Left lobe of liver (tissue), 2 donors: Measurements from ENCODE around the gene CDRT15. TPM values are rescaled to one million over a fixed set of nuclear protein-coding genes. Genes with fewer than 3 reads are reported as not detected.
"Not testable (repeated sequence)": the region's sequence is repeated elsewhere in the genome, so short reads cannot be mapped to it uniquely, and the experiment has no call there.

Source experiments
- ATAC-seq: fragments of 200-7000 bp; cut with Tn5 transposase; one replicate; pipeline ENCODE4 v1.9.1; 2020; ENCODE audit warnings: mild to moderate bottlenecking, moderate library complexity
- DNase-seq: peaks from one replicate; pipeline ENCODE4 v3.0.0-alpha.2; 2020; ENCODE audit warnings: low spot score
- total RNA-seq: library from RNA; stranded (reverse); gene quantifications from one replicate; pipeline ENCODE4 v1.2.1, GENCODE V29; 2021
- donor health status: DM: no; HTN: no; CAD: no; lungs with moderate emphysema.
- donor health status: DM: no; HTN: yes; CAD: no.

CDRT15 gene
- total RNA-seq, 1 donor from 2014 or later: not detected

DNA sequence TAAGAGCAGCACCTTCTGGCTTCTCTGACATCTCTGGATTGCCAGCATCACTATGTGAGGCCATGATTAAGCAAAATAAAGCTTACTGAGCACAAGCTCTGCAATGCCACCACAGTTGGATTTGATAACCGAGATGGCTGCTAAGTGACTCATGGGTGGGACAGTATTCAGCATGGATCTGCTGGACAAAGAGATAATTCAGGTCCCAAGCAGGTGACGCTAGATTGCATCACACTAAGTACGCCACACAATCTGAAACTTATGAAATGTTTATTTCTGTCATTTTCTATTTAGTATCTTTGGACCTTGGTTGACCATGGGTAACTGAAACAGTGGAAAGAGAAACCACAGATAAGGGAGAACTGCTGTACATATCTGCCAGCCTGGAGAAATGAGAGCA lies 27.4 kb downstream of the CDRT15 start:
- peak; percentile 42 for ATAC-seq
- DNase-seq: peak; percentile 53

DNA sequence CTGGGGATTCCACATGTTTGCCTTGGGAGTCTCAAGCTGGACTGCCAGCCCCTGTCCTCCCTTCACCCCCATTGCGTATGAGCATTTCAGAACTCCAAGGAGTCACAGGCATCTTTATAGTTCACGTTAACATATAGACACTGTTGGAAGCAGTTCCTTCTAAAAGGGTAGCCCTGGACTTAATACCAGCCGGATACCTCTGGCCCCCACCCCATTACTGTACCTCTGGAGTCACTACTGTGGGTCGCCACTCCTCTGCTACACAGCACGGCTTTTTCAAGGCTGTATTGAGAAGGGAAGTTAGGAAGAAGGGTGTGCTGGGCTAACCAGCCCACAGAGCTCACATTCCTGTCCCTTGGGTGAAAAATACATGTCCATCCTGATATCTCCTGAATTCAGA lies 28.9 kb downstream of the CDRT15 start:
- DNase-seq (no peak), ATAC-seq (no peak)

DNA sequence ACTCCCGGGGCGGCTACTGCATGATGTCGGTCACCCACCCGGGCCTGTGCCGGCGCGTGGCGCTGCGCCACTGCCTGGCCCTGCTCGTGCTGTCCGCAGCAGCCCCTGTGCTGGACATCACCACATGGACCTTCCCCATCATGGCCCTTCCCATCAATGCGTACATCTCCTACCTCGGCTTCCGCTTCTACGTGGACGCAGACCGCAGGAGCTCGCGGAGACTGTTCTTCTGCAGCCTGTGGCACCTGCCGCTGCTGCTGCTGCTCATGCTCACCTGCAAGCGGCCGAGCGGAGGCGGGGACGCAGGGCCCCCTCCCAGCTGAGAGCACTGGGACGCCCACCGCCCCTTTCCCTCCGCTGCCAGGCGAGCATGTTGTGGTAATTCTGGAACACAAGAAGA lies 29.8 kb downstream of the CDRT15 start:
- ATAC-seq (no peak), DNase-seq (no peak)

DNA sequence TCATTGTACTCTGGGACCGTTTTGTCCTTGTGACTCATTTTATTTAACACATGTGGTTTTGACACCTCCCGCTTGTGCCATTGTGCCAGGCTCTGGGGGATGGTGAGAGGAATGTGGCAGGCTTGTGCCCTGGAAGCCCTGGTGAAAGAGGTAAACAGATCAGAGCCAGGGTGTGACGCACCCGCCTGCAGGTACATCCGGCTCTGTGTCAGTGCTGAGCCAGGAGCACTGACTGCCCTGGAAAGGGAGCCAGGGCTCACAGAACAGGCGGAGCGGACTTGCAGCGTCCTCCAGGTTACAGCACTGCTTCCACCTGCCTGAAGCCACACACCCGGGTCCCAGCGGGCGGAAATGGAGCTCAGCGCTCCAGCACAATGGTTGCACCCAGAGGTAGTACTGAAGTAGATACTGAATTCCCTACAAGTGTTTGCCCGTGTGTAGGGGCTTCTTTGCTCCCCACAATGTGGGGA lies 30.6 kb downstream of the CDRT15 start:
- DNase-seq (peak; percentile 97), ATAC-seq (peak; percentile 92)

DNA sequence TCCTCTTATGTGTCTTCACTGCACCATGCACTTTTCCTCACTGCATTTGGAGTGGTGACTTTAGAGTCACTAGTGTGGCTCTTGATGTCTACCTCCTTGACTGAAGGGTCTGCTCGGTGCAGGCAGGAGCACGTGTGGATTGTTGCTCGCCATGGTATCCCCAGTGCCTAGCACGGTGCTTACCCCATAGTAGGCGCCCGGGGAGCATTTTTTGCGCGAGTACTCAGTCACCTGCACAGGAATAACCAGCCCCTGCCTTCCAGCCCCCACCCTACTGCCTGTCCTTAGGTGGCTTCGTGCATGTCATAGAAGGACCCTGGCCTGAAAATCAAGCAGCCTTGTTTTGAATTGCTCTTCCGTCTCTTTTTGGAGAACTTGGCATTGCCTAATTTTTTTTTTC lies 31.3 kb downstream of the CDRT15 start:
- ATAC-seq (no peak), DNase-seq (no peak)

DNA sequence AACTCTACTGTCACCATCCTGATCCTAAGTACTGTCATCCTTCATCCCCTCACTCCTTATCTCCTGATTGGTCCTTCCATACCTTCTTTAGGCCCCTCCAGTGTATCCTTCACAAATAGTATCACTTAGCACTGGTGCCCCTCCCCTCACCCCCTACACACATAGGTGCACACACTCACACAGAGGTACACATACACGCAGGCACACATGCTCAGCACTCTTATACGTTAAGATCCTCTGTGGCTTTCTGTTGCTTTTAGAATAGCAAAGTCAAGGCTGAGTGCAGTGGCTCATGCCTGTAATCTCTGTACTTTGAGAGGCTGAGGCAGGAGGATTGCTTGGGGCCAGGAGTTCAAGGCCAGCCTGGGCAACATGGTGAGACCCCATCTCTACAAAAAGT lies 32.1 kb downstream of the CDRT15 start:
- no peak for DNase-seq
- no peak for ATAC-seq

DNA sequence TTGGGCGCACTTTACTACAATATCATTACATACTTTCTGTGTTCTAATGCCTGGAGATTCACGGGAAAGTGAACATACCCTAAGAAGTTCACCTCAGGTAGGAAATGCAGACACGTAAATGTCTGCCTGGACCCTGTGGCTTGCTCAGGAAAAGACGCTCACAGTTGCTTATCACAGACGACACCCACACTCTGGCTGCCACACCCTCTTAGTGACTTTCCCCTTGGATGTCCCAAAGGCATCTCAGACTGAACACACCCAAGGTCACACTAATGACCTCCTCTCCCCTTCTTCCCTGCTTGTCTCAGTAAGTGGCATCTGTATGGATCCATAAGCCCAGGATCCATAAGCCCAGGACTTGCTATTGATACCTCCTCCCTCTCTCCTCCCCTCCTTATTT lies 32.6 kb downstream of the CDRT15 start:
- DNase-seq (no peak), ATAC-seq (no peak)

DNA sequence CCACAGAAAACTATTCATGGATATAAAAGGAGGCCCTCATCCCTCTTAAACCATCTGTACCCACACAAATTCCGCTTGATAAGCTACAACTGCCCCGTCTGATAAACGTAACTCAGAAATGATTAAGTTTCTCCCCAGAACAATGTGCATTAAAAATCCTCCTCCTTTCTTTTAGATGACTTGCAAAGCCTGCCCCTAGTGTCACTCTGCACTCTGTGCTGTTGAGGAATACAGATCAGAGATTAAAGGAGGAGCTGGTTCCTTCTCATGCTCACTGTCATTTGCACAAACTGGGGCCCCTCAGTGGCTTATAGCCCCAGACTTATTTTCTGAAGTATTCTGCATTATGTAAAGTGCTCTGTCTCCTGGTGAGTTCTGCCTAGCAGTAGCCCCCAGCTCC lies 33.3 kb downstream of the CDRT15 start:
- no peak for ATAC-seq
- no peak for DNase-seq

DNA sequence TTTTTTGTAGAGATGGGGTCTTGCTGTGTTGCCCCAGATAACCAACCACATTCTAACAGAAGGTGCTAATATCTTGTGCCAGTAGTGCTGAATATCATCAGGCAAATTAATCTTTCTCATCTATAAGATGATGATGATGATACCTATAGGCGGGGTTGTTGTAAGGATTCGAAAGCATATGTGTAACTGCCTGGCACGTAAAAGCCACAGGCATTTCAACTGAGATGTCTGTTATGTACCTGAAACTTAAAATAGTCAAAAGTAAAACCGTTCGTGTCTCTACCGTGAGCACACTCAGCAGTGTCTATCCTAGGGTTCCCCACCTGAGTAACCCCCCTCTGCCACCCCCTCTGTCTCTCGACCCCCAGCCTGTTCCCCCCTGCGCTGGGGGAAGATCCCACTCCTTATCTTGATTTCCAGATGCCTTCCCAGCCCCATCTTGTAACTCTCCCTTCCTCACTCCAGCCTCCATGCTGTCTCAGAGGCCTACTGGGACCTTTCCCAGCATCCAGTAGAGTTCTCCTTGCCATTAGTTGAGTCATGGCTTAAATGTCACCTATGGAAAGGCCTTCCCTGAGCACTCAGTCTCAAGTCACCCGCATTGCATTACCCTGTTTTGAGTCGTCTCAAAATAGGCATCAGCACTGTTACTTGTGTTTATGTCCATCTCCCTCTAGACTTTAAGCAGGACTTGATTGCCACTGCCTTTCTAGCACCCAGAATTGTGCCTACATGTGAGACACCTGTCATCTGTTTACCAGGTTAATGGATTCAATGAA lies 34.1 kb downstream of the CDRT15 start:
- ATAC-seq (no peak), DNase-seq (no peak)

DNA sequence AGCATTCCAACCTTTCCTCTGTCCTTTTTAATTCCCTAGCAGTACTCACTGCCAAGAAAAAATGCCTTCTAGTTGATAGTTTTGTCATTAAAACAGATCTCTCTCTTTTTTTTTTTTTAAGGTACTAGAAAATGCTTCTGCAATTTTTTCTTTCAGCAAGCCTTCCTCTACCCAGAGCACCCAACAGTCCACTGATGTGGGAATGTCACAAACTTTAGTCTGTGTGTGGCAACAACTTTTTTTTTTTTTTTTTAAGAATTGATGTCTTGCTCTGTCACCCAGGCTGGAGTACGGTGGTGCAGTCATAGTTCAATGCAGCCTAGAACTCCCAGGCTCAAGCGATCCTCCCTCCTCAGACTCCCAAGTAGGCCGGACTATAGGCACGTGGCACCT lies 34.7 kb downstream of the CDRT15 start:
- DNase-seq (no peak), ATAC-seq (no peak)

DNA sequence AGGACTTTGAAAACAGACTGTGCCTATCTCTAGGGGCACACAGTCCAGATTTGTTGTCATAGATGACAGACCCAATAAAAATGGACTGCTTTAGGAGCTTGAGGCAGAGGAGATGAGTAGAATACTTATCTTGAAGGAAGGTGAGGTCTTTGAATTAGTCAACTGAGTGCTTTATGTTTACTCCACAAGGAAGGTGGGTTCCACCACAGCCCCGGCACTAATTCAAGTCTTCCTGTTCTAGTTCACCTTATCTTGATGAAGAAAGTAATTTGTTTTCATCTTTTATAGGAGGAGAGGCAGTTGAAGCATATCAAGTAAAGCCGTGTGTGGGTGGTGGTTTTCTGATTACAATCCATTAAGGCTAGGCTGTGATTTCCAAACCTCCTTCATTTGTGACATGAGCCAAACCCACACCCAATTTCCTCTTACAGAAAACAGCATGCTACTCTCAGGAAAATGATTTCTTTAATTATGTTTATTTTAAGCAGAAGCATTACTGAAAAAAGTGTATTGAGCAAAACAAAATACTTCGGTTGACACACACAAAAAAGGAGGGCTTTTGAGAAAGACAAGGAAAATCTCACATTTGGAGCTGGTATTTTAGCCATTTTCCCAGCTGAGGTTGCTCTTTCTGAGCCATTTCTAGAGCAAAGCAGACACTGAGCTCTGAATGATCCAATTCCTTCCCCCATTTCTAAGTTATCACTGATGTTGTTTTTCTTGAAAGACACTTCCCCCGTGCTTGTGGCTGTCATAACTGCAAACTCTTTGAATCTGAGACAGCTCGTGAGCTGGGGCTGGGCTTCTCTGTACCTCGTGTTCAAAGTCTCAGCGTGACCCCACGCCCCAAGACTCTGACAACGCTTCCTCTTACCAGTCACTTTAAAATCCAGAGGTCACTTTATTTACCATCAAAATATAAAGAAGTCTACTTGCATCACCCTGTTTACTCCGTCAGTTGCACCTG lies 35.4 kb downstream of the CDRT15 start:
- ATAC-seq (no peak), DNase-seq (no peak)

DNA sequence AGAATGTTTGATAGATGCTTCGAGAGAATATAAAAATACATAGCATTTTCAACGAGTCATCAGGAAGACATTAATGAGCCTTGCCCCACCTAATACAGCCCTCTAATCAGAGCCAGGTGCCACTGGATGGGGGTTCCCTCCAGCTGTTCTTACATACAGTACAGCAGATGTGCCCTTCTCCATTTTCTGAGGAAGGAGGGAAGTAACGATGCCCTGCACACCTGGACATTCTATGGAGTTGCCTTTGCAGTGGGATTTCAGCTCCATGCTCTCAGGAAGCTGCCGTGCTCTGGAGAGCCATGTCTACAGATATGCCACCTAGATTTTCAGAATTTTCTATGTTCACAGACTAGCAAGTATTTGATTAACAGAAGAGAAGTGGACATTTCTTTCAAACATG lies 36.3 kb downstream of the CDRT15 start:
- DNase-seq (no peak), ATAC-seq (no peak)

DNA sequence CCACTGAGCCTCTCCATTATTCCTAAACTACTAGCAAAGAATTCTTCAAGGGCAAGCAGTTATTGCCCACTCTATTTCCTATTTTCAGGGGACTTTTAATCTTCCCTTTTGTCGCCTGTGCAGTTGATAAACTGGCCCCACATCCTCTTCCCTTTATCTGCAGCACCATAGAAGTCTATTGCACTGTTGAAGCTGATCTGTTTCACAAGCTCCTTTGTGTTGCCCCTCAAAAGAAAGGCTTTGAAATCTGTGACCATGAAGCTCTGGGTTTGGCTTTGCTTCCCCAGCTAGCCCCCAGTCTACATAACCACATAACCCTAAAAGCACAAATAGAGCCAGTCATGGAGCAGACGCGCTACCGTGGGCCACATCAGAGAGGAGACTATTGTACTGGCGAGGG lies 37.1 kb downstream of the CDRT15 start:
- ATAC-seq: no peak
- no peak for DNase-seq

DNA sequence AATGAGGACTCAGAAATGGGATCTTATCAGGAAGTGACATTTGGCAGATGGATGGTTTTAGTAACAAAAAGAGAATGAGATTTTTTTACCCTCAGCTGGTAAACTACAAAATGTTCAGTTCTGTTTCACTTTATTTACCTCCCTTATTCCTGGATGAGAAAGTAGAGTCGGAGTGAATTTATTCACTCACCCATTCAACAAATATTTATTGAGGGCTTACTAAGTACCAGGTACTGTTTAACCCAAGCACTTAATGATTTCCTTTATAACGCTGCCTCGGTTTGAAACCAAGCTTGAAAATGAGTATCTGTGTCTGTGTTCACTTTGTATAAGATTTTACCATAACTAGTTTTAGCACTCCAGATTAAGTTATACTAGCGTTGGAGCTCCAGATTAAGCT lies 38.1 kb downstream of the CDRT15 start:
- DNase-seq: no peak
- no peak for ATAC-seq

DNA sequence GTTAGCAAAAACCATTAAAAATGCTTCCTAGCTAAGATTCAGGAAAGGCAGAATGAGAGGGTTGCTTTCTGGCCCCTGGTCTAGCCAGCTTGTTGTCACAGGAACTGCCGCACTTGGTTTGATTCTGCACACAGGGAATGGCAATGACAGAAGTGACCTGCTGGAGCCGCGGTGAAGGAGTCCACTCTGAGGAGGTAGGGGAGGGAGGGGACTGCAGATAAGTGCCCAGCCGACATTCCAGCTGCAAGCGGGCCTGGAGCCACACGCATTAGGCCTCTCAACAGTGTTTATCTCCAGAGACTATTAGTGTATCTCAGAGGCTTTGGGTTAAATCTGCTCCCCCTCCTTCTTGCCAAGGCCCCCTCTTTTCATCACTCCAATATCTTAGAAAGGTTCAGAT lies 38.6 kb downstream of the CDRT15 start:
- ATAC-seq: no peak
- no peak for DNase-seq

DNA sequence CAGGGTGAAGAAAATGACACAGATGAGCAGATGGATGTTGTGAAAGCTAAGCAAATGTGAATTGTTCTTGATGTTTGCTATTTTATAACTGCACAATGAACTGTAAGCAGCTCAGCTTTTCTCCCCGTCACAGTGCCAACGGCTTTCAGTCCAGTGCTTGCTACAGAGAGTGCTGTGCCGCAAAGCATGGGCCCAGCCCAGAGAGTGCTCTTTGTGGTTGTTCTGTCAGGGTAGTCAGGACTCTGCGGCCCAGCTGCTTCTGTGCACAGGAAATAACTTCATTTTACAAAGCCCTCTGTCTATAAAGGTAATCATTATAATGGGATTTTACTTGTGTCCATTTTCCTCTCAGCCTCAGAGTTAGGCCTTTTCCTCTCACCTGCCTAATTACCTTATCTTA lies 39.1 kb downstream of the CDRT15 start:
- ATAC-seq: no peak
- no peak for DNase-seq

DNA sequence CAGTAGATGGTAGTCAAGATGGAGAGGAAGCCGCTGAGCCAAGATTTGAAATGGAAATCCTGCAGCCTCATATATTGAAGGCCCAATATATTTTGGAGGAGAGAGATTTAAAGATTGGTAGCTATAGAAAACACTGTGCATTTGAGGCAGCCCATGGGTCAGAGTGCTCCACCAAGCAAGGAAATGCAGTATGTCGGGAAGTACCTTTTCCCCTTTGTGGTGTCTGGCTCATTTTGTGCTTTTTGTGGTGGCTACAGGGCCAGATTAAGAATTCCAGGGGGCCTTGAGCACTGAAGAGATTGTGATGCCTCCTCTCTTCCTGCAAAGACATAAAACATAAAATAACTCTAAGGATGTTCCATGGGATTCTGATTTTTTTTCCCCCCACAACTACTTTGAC lies 39.6 kb downstream of the CDRT15 start:
- DNase-seq (no peak), ATAC-seq (no peak)

DNA sequence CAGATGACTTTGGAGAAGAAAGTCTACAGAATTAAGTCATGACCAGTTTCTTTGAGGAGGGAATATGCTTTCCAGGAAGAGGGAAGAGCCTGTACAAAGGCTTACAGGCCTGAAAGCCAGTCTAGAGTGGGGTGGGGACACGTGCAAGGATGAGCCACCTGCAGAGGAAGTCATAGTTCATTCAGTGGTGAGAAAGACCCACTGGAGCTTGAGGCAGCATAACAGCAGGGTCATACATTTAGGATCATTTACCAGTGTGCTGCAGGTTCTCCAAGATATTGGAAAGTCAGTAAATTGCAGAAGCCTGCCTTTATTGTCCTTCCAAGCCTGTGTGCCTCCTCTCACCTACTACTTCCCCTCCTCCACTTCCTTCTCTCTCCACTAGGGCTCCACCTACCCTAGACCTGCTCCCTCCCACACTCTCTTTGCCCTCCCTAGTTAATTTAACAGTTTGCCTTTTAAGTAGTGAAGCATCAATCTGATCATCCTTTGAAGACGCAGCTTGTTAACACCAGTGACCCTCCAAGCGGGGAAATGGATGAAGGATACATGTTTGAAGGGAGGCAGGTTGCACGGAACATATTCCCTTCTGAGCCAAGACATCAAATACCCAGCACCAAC lies 40.2 kb downstream of the CDRT15 start:
- peak; percentile 33 for ATAC-seq
- no peak for DNase-seq

DNA sequence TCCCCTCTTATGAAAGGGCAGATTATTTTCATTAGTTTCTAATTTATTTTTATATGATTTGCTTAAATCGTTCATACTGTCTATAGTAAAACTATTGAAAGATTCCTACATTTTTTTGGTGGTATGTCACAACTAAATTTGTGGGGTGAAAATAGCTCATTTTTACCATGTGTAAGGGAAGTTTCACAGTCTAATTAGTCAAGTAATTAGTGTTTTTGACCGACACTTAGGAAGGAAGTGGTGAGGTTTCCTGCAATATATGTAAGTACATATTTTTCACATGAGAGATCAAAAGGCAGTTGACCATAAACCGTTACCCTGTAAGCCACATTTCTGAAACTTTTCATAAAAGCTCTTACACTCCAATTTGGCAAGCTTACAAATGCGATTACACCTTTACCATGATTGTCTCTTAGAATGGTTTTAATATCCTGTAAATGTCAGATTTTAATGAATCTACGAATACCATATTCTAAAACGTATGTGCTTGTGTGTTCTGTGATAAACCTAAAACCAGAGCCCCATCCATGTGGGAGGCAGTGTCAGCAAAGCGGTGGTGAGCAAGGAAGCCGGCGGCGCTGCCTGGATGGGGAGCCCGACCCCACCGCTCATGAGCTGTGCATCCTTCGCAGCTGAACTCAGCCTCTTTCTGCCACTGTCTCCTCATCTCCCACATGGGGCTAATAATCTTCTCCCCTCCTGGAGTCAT lies 43.9 kb downstream of the CDRT15 start:
- ATAC-seq, DNase-seq: not testable (repeated sequence)

DNA sequence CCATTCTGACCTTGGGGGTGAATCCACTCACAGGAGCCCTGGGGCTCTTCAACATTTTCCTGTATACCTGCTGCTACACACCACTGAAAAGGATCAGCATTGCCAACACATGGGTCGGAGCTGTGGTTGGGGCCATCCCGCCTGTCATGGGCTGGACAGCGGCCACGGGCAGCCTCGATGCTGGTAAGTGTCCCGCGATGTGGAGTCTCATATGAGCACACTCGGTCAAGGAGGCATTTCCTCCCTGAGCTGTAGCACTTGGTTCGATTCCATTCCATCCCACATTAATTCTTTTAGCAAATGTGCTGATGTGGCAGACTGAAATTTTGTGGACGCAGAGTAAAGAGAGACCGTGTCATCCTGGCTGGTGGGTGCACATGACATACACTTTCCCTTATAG lies 44.6 kb downstream of the CDRT15 start:
- ATAC-seq: not testable (repeated sequence)

DNA sequence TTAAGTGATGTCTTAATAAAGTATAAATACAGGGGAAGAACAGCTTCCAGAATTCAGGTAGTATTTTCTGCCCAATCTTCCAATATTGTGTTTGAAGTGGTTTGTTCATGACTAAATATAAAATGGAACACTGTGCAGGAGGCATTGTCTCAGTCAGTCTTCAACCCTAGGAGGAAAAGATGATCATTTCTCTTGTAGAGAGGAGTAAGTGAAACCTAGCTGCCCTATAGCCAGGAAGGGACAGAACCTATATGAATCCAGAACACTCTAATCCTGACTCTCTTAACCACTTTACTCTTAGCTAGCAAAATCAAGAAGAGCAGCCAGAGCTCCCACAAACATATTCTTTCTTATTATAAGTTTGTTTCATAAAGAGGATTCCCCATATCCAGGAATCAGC lies 45.2 kb downstream of the CDRT15 start:
- not testable (repeated sequence) for DNase-seq, ATAC-seq

More for the DNA sequence above, 44.6 kb downstream of the CDRT15 start:
- DNase-seq: not testable (repeated sequence)
